GM23338 (cell line): ENCODE data around the gene GP9. TPM values are rescaled to one million over a fixed set of nuclear protein-coding genes. Genes with fewer than 3 reads are reported as not detected.

ENCODE experiments used
- ATAC-seq: fragments of 200-7000 bp; cut with Tn5 transposase; 3 replicates; pipeline ENCODE4 v1.9.1; 2020
- DNase-seq: peaks from one replicate; pipeline ENCODE4 v3.0.0-alpha.2; 2015; ENCODE audit warnings: low spot score
- H2AFZ ChIP-seq: fragments of 200-600 bp; sonication (generic); 2 replicates; pipeline ENCODE4 v1.8.0; 2016; ENCODE audit warnings: antibody characterized with exemption, mild to moderate bottlenecking, moderate library complexity
- H3F3A ChIP-seq: fragments of 200-600 bp; sonication (generic); replicated peaks from 2 replicates; pipeline ENCODE4 v1.8.0; 2017; ENCODE audit warnings: antibody characterized with exemption, mixed run types, low read depth
- H3K27ac ChIP-seq: fragments of 200-600 bp; sonication (generic); 2 replicates; pipeline ENCODE4 v1.6.1; 2016; ENCODE audit warnings: low read depth
- H3K27me3 ChIP-seq: fragments of 200-600 bp; sonication (generic); 2 replicates; pipeline ENCODE4 v1.8.0; 2016; ENCODE audit warnings: mild to moderate bottlenecking, mixed run types, moderate library complexity; ENCODE audit not compliant: insufficient read depth
- H3K36me3 ChIP-seq: fragments of 200-600 bp; sonication (generic); 2 replicates; pipeline ENCODE4 v1.8.0; 2016; ENCODE audit warnings: mild to moderate bottlenecking; ENCODE audit not compliant: insufficient read depth
- H3K4me1 ChIP-seq: fragments of 200-600 bp; sonication (generic); 2 replicates; pipeline ENCODE4 v1.8.0; 2016; ENCODE audit warnings: mild to moderate bottlenecking, moderate library complexity; ENCODE audit not compliant: insufficient read depth
- H3K4me2 ChIP-seq: fragments of 200-600 bp; sonication (generic); 2 replicates; pipeline ENCODE4 v1.7.1; 2017; ENCODE audit warnings: mixed run types
- H3K4me3 ChIP-seq: fragments of 200-600 bp; sonication (generic); 2 replicates; pipeline ENCODE4 v1.6.1; 2016; ENCODE audit warnings: mixed run types
- H3K79me2 ChIP-seq: fragments of 200-600 bp; sonication (generic); replicated peaks from 2 replicates; pipeline ENCODE4 v1.8.0; 2017; ENCODE audit warnings: mild to moderate bottlenecking; ENCODE audit not compliant: insufficient read depth
- H3K9me2 ChIP-seq: fragments of 200-600 bp; sonication (generic); 2 replicates; pipeline ENCODE4 v1.8.0; 2017; ENCODE audit not compliant: insufficient read depth
- H4K20me1 ChIP-seq: fragments of 200-600 bp; sonication (generic); replicated peaks from 2 replicates; pipeline ENCODE4 v1.8.0; 2017; ENCODE audit warnings: mild to moderate bottlenecking; ENCODE audit not compliant: insufficient read depth
- H3K27ac Mint-ChIP-seq: 2 replicates; pipeline ENCODE4 v1.8.0; 2020; ENCODE audit warnings: inconsistent platforms, mild to moderate bottlenecking, moderate library complexity, mixed read lengths
- H3K27me3 Mint-ChIP-seq: 3 replicates; pipeline ENCODE4 v1.8.0; 2022; ENCODE audit warnings: low read depth, mild to moderate bottlenecking, moderate library complexity, mixed read lengths, inconsistent platforms; ENCODE audit not compliant: insufficient read depth, poor library complexity
- H3K36me3 Mint-ChIP-seq: 3 replicates; pipeline ENCODE4 v1.8.0; 2021; ENCODE audit warnings: low read depth, mild to moderate bottlenecking, inconsistent platforms, moderate library complexity, mixed read lengths
- H3K4me1 Mint-ChIP-seq: 3 replicates; pipeline ENCODE4 v1.8.0; 2020; ENCODE audit warnings: mild to moderate bottlenecking, inconsistent platforms, mixed read lengths
- H3K4me3 Mint-ChIP-seq: 3 replicates; pipeline ENCODE4 v1.8.0; 2021; ENCODE audit warnings: moderate library complexity, mild to moderate bottlenecking, inconsistent platforms, mixed read lengths
- H3K9me3 Mint-ChIP-seq: 3 replicates; pipeline ENCODE4 v1.8.0; 2020; ENCODE audit warnings: moderate library complexity, mild to moderate bottlenecking, inconsistent platforms, mixed read lengths
- CREB1 ChIP-seq: fragments of 250-450 bp; sonication (Bioruptor Pico); IDR thresholded peaks from 2 replicates; pipeline ENCODE4 v1.5.0; 2020; ENCODE audit warnings: low read depth, mild to moderate bottlenecking, moderate library complexity
- EZH2 ChIP-seq: fragments of 200-600 bp; sonication (generic); IDR thresholded peaks from one replicate; pipeline ENCODE4 v1.8.0; 2017; ENCODE audit warnings: antibody characterized with exemption, mild to moderate bottlenecking, low read depth; ENCODE audit not compliant: unreplicated experiment
- EZH2phosphoT487 ChIP-seq: fragments of 200-600 bp; sonication (generic); IDR thresholded peaks from one replicate; pipeline ENCODE4 v1.8.1; 2018; ENCODE audit warnings: antibody characterized with exemption; ENCODE audit not compliant: unreplicated experiment
- JUNB ChIP-seq: IDR thresholded peaks from one replicate; pipeline ENCODE4 v1.6.1; 2016; ENCODE audit warnings: antibody characterized with exemption; ENCODE audit not compliant: unreplicated experiment
- NANOG ChIP-seq: IDR thresholded peaks from 2 replicates; pipeline ENCODE4 v1.6.1; 2016; ENCODE audit warnings: antibody characterized with exemption, borderline replicate concordance
- POLR2AphosphoS5 ChIP-seq: IDR thresholded peaks from 2 replicates; pipeline ENCODE4 v1.6.1; 2016; ENCODE audit warnings: antibody characterized with exemption, low read depth
- STAT1 ChIP-seq: IDR thresholded peaks from one replicate; pipeline ENCODE4 v1.6.1; 2016; ENCODE audit warnings: antibody characterized with exemption; ENCODE audit not compliant: unreplicated experiment
- ZNF114 ChIP-seq: fragments of 250-450 bp; sonication (Bioruptor Pico); IDR thresholded peaks from 2 replicates; pipeline ENCODE4 v1.5.0; 2020; ENCODE audit warnings: mild to moderate bottlenecking, moderate library complexity
- ZNF331 ChIP-seq: fragments of 250-450 bp; sonication (Bioruptor Pico); IDR thresholded peaks from 2 replicates; pipeline ENCODE4 v1.5.0; 2020; ENCODE audit warnings: low read depth, mild to moderate bottlenecking, moderate library complexity
- polyA plus RNA-seq: library from polyadenylated mRNA; unstranded; fragments of >200 nt; fragmentation: Nextera tagmentation; extraction: Ambion mirVana; gene quantifications from 2 replicates; pipeline ENCODE4 v1.2.1, GENCODE V29; 2016
- total RNA-seq: library from RNA; depleted of rRNA; stranded (reverse); fragments of >200 nt; shearing (Covaris generic); gene quantifications from 2 replicates; pipeline ENCODE4 v1.2.3, GENCODE V29; 2014
- TF ChIP-seq, protein P1 (sequence below): IDR thresholded peaks from 2 replicates; pipeline ENCODE4 v1.6.1; 2016; ENCODE audit warnings: antibody characterized with exemption
- TF ChIP-seq, protein P2 (sequence below): IDR thresholded peaks from one replicate; pipeline ENCODE4 v1.6.1; 2018; ENCODE audit warnings: antibody characterized with exemption; ENCODE audit not compliant: unreplicated experiment
- TF ChIP-seq, protein P3 (sequence below), 2 experiments: fragments of 200-600 bp in 1 of 2; sonication (generic) in 1 of 2; conservative IDR thresholded peaks; 2 replicates each; pipeline versions ENCODE4 v1.5.1 to v1.6.1; 2016 to 2017; ENCODE audit warnings: antibody characterized with exemption in 2 of 2, low read depth in 2 of 2, mild to moderate bottlenecking in 2 of 2, moderate library complexity in 1 of 2
- TF ChIP-seq, protein P4 (sequence below): fragments of 250-450 bp; sonication (Bioruptor Pico); IDR thresholded peaks from 2 replicates; pipeline ENCODE4 v1.5.0; 2020; ENCODE audit warnings: mild to moderate bottlenecking, moderate library complexity

GP9 gene
- total and polyA plus RNA-seq, 2 experiments from 2014 or later, result not detected

DNA sequence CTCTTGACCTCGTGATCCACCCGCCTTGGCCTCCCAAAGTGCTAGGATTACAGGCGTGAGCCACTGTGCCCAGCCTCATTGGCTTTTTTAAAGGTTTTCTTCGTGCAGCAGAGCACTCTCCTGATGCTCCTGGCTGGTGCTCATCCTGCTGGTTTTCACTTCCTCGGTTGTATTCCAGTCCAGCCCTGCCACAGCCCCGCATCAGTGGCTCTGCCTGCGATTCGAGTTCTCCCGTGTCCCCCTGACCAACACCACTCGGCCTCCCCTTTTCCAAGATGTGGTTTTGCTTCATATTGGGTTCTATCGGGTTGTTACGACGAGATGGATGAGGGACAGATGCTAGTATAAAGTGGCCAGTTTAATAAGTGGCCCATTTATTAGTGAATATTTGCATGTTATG is 31.7 kb upstream of the GP9 start:
- no peak overlapping the region for H3K4me3 ChIP-seq
- no peak for DNase-seq
- no peaks in the 10 kb centered on the region for H3K4me1 ChIP-seq
- peaks cover 26% of the 10 kb centered on the region for H3K27me3 ChIP-seq
- H3K9me2 ChIP-seq, result no peaks in the 10 kb centered on the region
- H3K36me3 Mint-ChIP-seq, result no peaks in the 10 kb centered on the region
- ATAC-seq, result no peak
- H3K4me2 ChIP-seq, result no peak overlapping the region
- no peak overlapping the region for H2AFZ ChIP-seq
- H3K79me2 ChIP-seq, result no peaks in the 10 kb centered on the region
- H3K9me3 Mint-ChIP-seq, result peaks cover 10% of the 10 kb centered on the region; the same call in 2 of the 3 replicates
- H3F3A ChIP-seq, result no peaks in the 10 kb centered on the region
- peaks cover 32% of the 10 kb centered on the region for H3K27me3 Mint-ChIP-seq
- H3K4me3 Mint-ChIP-seq, result no peak overlapping the region
- no peak for TF ChIP-seq ZNF114 (CRISPR knock-in tag)
- TF ChIP-seq POLR2AphosphoS5, result no peak
- TF ChIP-seq STAT1, result no peak
- TF ChIP-seq, protein P1, sequence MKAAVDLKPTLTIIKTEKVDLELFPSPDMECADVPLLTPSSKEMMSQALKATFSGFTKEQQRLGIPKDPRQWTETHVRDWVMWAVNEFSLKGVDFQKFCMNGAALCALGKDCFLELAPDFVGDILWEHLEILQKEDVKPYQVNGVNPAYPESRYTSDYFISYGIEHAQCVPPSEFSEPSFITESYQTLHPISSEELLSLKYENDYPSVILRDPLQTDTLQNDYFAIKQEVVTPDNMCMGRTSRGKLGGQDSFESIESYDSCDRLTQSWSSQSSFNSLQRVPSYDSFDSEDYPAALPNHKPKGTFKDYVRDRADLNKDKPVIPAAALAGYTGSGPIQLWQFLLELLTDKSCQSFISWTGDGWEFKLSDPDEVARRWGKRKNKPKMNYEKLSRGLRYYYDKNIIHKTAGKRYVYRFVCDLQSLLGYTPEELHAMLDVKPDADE, result no peak
- no peak for TF ChIP-seq NANOG
- no peak for TF ChIP-seq CREB1 (CRISPR knock-in tag)
- TF ChIP-seq, protein P2, sequence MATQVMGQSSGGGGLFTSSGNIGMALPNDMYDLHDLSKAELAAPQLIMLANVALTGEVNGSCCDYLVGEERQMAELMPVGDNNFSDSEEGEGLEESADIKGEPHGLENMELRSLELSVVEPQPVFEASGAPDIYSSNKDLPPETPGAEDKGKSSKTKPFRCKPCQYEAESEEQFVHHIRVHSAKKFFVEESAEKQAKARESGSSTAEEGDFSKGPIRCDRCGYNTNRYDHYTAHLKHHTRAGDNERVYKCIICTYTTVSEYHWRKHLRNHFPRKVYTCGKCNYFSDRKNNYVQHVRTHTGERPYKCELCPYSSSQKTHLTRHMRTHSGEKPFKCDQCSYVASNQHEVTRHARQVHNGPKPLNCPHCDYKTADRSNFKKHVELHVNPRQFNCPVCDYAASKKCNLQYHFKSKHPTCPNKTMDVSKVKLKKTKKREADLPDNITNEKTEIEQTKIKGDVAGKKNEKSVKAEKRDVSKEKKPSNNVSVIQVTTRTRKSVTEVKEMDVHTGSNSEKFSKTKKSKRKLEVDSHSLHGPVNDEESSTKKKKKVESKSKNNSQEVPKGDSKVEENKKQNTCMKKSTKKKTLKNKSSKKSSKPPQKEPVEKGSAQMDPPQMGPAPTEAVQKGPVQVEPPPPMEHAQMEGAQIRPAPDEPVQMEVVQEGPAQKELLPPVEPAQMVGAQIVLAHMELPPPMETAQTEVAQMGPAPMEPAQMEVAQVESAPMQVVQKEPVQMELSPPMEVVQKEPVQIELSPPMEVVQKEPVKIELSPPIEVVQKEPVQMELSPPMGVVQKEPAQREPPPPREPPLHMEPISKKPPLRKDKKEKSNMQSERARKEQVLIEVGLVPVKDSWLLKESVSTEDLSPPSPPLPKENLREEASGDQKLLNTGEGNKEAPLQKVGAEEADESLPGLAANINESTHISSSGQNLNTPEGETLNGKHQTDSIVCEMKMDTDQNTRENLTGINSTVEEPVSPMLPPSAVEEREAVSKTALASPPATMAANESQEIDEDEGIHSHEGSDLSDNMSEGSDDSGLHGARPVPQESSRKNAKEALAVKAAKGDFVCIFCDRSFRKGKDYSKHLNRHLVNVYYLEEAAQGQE, result no peak
- no peak for TF ChIP-seq EZH2phosphoT487
- TF ChIP-seq, protein P3, sequence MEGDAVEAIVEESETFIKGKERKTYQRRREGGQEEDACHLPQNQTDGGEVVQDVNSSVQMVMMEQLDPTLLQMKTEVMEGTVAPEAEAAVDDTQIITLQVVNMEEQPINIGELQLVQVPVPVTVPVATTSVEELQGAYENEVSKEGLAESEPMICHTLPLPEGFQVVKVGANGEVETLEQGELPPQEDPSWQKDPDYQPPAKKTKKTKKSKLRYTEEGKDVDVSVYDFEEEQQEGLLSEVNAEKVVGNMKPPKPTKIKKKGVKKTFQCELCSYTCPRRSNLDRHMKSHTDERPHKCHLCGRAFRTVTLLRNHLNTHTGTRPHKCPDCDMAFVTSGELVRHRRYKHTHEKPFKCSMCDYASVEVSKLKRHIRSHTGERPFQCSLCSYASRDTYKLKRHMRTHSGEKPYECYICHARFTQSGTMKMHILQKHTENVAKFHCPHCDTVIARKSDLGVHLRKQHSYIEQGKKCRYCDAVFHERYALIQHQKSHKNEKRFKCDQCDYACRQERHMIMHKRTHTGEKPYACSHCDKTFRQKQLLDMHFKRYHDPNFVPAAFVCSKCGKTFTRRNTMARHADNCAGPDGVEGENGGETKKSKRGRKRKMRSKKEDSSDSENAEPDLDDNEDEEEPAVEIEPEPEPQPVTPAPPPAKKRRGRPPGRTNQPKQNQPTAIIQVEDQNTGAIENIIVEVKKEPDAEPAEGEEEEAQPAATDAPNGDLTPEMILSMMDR (conservative IDR thresholded peaks at IDR 0.05; ENCODE audit: low read depth in 2 of 2), result no peak
- TF ChIP-seq JUNB, result no peak
- no peak for TF ChIP-seq ZNF331 (CRISPR knock-in tag)
- no peak for TF ChIP-seq EZH2
- TF ChIP-seq, protein P4, sequence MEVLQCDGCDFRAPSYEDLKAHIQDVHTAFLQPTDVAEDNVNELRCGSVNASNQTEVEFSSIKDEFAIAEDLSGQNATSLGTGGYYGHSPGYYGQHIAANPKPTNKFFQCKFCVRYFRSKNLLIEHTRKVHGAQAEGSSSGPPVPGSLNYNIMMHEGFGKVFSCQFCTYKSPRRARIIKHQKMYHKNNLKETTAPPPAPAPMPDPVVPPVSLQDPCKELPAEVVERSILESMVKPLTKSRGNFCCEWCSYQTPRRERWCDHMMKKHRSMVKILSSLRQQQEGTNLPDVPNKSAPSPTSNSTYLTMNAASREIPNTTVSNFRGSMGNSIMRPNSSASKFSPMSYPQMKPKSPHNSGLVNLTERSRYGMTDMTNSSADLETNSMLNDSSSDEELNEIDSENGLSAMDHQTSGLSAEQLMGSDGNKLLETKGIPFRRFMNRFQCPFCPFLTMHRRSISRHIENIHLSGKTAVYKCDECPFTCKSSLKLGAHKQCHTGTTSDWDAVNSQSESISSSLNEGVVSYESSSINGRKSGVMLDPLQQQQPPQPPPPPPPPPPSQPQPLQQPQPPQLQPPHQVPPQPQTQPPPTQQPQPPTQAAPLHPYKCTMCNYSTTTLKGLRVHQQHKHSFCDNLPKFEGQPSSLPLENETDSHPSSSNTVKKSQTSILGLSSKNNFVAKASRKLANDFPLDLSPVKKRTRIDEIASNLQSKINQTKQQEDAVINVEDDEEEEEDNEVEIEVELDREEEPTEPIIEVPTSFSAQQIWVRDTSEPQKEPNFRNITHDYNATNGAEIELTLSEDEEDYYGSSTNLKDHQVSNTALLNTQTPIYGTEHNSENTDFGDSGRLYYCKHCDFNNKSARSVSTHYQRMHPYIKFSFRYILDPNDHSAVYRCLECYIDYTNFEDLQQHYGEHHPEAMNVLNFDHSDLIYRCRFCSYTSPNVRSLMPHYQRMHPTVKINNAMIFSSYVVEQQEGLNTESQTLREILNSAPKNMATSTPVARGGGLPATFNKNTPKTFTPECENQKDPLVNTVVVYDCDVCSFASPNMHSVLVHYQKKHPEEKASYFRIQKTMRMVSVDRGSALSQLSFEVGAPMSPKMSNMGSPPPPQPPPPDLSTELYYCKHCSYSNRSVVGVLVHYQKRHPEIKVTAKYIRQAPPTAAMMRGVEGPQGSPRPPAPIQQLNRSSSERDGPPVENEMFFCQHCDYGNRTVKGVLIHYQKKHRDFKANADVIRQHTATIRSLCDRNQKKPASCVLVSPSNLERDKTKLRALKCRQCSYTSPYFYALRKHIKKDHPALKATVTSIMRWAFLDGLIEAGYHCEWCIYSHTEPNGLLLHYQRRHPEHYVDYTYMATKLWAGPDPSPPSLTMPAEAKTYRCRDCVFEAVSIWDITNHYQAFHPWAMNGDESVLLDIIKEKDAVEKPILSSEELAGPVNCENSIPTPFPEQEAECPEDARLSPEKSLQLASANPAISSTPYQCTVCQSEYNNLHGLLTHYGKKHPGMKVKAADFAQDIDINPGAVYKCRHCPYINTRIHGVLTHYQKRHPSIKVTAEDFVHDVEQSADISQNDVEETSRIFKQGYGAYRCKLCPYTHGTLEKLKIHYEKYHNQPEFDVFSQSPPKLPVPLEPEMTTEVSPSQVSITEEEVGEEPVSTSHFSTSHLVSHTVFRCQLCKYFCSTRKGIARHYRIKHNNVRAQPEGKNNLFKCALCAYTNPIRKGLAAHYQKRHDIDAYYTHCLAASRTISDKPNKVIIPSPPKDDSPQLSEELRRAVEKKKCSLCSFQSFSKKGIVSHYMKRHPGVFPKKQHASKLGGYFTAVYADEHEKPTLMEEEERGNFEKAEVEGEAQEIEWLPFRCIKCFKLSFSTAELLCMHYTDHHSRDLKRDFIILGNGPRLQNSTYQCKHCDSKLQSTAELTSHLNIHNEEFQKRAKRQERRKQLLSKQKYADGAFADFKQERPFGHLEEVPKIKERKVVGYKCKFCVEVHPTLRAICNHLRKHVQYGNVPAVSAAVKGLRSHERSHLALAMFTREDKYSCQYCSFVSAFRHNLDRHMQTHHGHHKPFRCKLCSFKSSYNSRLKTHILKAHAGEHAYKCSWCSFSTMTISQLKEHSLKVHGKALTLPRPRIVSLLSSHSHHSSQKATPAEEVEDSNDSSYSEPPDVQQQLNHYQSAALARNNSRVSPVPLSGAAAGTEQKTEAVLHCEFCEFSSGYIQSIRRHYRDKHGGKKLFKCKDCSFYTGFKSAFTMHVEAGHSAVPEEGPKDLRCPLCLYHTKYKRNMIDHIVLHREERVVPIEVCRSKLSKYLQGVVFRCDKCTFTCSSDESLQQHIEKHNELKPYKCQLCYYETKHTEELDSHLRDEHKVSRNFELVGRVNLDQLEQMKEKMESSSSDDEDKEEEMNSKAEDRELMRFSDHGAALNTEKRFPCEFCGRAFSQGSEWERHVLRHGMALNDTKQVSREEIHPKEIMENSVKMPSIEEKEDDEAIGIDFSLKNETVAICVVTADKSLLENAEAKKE (CRISPR knock-in tag), result no peak
- H3K27ac Mint-ChIP-seq, result no peak overlapping the region
- no peaks in the 10 kb centered on the region for H3K36me3 ChIP-seq
- H3K27ac ChIP-seq, result no peak overlapping the region
- no peaks in the 10 kb centered on the region for H4K20me1 ChIP-seq
- peaks cover 3% of the 10 kb centered on the region; the same call in 2 of the 3 replicates for H3K4me1 Mint-ChIP-seq
